K562 (cell line): Measurements from ENCODE around the gene VWA7. TPM values are rescaled to one million over a fixed set of nuclear protein-coding genes. Genes with fewer than 3 reads are reported as not detected.
A peak's percentile ranks its signal among the peaks of the same experiment; 100 is the strongest.

Source experiments
- ATF7 ChIP-seq: fragments of 450-650 bp; IDR thresholded peaks from 2 replicates; pipeline ENCODE4 v1.7.1; 2014; ENCODE audit warnings: mild to moderate bottlenecking, moderate library complexity
- BRD4 ChIP-seq: fragments of 200-600 bp; sonication (generic); IDR thresholded peaks from 2 replicates; pipeline ENCODE4 v1.6.1; 2017; ENCODE audit warnings: inconsistent platforms
- EP300 ChIP-seq: IDR thresholded peaks from 2 replicates; pipeline ENCODE4 v1.6.1; 2012; ENCODE audit warnings: low read length, improper control_type of control experiment
- GABPB1 ChIP-seq: sonication (generic); formaldehyde crosslinking; IDR thresholded peaks from 2 replicates; pipeline ENCODE4 v1.8.0; 2022; ENCODE audit warnings: mild to moderate bottlenecking, missing genetic modification reagents
- HIVEP1 ChIP-seq: fragments of 250-450 bp; sonication (Bioruptor Pico); IDR thresholded peaks from 2 replicates; pipeline ENCODE4 v1.4.0; 2020; ENCODE audit warnings: mild to moderate bottlenecking
- MED1 ChIP-seq: sonication (generic); formaldehyde crosslinking; IDR thresholded peaks from 2 replicates; pipeline ENCODE4 v1.8.1; 2023; ENCODE audit warnings: missing genetic modification reagents, borderline replicate concordance
- MTF1 ChIP-seq: fragments of 250-450 bp; sonication (Bioruptor Pico); IDR thresholded peaks from 2 replicates; pipeline ENCODE4 v1.9.0; 2021; ENCODE audit warnings: moderate library complexity, mild to moderate bottlenecking, inconsistent platforms, borderline replicate concordance
- SRSF1 ChIP-seq: fragments of 200-400 bp; formaldehyde crosslinking; IDR thresholded peaks from 2 replicates; pipeline ENCODE4 v1.6.1; 2017; ENCODE audit warnings: mild to moderate bottlenecking, low read depth, low read length, moderate library complexity
- ZNF239 ChIP-seq: fragments of 250-450 bp; sonication (Bioruptor Pico); IDR thresholded peaks from 2 replicates; pipeline ENCODE4 v1.4.0; 2020; ENCODE audit warnings: mild to moderate bottlenecking
- ZNF316 ChIP-seq: fragments of 450-650 bp; IDR thresholded peaks from 2 replicates; pipeline ENCODE4 v1.6.1; 2016
- ZNF347 ChIP-seq: fragments of 450-650 bp; formaldehyde crosslinking; IDR thresholded peaks from 2 replicates; pipeline ENCODE4 v1.4.0; 2020; ENCODE audit warnings: low read depth, mild to moderate bottlenecking, moderate library complexity
- ZSCAN29 ChIP-seq: fragments of 450-650 bp; IDR thresholded peaks from 2 replicates; pipeline ENCODE4 v1.6.1; 2017
- polyA plus RNA-seq, 8 experiments: library from polyadenylated mRNA; depleted of rRNA in 4 of 8; stranded (reverse) in 5 of 8; unstranded in 3 of 8; fragments of >200 nt; fragmentation: Nextera tagmentation in 2 of 8; fragmentation: Illumina TruSeq in 1 of 8; extraction: Ambion mirVana in 2 of 8; extraction: Trizol in 1 of 8; gene quantifications; 2 replicates each; pipeline versions ENCODE4 v1.2.1 to v1.2.3, GENCODE V29; 2011 to 2014; ENCODE audit warnings: inconsistent platforms in 1 of 8, missing spikeins in 1 of 8
- total RNA-seq, 7 experiments: library from RNA; depleted of rRNA in 6 of 7; stranded (reverse); fragments of >200 nt in 6 of 7; fragmentation: Illumina TruSeq in 2 of 7; extraction: Trizol in 2 of 7; gene quantifications; 2 replicates each; pipeline versions ENCODE4 v1.2.1 to v1.2.3, GENCODE V29; 2011 to 2021; ENCODE audit warnings: low replicate concordance in 1 of 7
- TF ChIP-seq, protein P1 (sequence below): fragments of 450-650 bp; formaldehyde crosslinking; IDR thresholded peaks from 2 replicates; pipeline ENCODE4 v1.4.0; 2022; ENCODE audit warnings: missing genetic modification characterization
- TF ChIP-seq, protein P2 (sequence below): sonication (generic); formaldehyde crosslinking; IDR thresholded peaks from 2 replicates; pipeline ENCODE4 v1.8.0; 2022; ENCODE audit warnings: mild to moderate bottlenecking, missing genetic modification reagents
- TF ChIP-seq, protein P3 (sequence below): fragments of 450-650 bp; IDR thresholded peaks from 2 replicates; pipeline ENCODE4 v1.6.1; 2014; ENCODE audit warnings: low read depth, mild to moderate bottlenecking, moderate library complexity, borderline replicate concordance
- TF ChIP-seq, protein P4 (sequence below): fragments of 250-450 bp; sonication (Bioruptor Pico); IDR thresholded peaks from 2 replicates; pipeline ENCODE4 v1.5.0; 2021; ENCODE audit warnings: mild to moderate bottlenecking, moderate library complexity

The VWA7 gene
- total and polyA plus RNA-seq, 9 of the 15 experiments (the other 6 are each of a cell fraction or from before 2014, with no cell fraction given) = 0.18 to 2.9 (median 0.95) TPM

DNA sequence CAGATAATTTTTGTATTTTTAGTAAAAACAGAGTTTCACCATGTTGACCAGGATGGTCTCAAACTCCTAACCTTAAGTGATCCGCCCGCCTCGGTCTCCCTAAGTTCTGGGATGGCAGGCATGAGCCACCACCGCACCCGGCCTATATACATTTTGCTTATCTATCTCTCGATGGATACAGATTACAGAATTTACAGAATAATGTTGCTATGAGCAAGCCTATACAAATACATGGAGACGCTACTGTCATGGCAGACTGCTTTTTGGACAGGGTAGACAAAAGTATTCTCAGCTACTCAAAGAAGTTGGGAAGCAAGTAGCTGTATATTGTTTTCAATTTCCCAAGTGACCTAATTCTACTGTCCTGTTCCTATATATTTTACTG lies 36.3 kb upstream of the VWA7 start (continued):
- TF ChIP-seq, protein P1, sequence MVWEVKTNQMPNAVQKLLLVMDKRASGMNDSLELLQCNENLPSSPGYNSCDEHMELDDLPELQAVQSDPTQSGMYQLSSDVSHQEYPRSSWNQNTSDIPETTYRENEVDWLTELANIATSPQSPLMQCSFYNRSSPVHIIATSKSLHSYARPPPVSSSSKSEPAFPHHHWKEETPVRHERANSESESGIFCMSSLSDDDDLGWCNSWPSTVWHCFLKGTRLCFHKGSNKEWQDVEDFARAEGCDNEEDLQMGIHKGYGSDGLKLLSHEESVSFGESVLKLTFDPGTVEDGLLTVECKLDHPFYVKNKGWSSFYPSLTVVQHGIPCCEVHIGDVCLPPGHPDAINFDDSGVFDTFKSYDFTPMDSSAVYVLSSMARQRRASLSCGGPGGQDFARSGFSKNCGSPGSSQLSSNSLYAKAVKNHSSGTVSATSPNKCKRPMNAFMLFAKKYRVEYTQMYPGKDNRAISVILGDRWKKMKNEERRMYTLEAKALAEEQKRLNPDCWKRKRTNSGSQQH (CRISPR knock-in tag) = no peak
- TF ChIP-seq, protein P2, sequence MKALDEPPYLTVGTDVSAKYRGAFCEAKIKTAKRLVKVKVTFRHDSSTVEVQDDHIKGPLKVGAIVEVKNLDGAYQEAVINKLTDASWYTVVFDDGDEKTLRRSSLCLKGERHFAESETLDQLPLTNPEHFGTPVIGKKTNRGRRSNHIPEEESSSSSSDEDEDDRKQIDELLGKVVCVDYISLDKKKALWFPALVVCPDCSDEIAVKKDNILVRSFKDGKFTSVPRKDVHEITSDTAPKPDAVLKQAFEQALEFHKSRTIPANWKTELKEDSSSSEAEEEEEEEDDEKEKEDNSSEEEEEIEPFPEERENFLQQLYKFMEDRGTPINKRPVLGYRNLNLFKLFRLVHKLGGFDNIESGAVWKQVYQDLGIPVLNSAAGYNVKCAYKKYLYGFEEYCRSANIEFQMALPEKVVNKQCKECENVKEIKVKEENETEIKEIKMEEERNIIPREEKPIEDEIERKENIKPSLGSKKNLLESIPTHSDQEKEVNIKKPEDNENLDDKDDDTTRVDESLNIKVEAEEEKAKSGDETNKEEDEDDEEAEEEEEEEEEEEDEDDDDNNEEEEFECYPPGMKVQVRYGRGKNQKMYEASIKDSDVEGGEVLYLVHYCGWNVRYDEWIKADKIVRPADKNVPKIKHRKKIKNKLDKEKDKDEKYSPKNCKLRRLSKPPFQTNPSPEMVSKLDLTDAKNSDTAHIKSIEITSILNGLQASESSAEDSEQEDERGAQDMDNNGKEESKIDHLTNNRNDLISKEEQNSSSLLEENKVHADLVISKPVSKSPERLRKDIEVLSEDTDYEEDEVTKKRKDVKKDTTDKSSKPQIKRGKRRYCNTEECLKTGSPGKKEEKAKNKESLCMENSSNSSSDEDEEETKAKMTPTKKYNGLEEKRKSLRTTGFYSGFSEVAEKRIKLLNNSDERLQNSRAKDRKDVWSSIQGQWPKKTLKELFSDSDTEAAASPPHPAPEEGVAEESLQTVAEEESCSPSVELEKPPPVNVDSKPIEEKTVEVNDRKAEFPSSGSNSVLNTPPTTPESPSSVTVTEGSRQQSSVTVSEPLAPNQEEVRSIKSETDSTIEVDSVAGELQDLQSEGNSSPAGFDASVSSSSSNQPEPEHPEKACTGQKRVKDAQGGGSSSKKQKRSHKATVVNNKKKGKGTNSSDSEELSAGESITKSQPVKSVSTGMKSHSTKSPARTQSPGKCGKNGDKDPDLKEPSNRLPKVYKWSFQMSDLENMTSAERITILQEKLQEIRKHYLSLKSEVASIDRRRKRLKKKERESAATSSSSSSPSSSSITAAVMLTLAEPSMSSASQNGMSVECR (CRISPR knock-in tag) = peak; percentile 3; the same call in 1 of the 2 replicates
- TF ChIP-seq SRSF1 (no peak), ZNF347 (no peak), GABPB1 (CRISPR knock-in tag) (no peak), EP300 (no peak), ZNF316 (no peak), ZNF239 (CRISPR knock-in tag) (no peak; the same call in 1 of the 2 replicates), HIVEP1 (CRISPR knock-in tag) (no peak), ATF7 (no peak), MED1 (CRISPR knock-in tag) (no peak), ZSCAN29 (no peak), MTF1 (no peak), BRD4 (no peak)
- TF ChIP-seq, protein P3, sequence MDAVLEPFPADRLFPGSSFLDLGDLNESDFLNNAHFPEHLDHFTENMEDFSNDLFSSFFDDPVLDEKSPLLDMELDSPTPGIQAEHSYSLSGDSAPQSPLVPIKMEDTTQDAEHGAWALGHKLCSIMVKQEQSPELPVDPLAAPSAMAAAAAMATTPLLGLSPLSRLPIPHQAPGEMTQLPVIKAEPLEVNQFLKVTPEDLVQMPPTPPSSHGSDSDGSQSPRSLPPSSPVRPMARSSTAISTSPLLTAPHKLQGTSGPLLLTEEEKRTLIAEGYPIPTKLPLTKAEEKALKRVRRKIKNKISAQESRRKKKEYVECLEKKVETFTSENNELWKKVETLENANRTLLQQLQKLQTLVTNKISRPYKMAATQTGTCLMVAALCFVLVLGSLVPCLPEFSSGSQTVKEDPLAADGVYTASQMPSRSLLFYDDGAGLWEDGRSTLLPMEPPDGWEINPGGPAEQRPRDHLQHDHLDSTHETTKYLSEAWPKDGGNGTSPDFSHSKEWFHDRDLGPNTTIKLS = no peak
- TF ChIP-seq, protein P4, sequence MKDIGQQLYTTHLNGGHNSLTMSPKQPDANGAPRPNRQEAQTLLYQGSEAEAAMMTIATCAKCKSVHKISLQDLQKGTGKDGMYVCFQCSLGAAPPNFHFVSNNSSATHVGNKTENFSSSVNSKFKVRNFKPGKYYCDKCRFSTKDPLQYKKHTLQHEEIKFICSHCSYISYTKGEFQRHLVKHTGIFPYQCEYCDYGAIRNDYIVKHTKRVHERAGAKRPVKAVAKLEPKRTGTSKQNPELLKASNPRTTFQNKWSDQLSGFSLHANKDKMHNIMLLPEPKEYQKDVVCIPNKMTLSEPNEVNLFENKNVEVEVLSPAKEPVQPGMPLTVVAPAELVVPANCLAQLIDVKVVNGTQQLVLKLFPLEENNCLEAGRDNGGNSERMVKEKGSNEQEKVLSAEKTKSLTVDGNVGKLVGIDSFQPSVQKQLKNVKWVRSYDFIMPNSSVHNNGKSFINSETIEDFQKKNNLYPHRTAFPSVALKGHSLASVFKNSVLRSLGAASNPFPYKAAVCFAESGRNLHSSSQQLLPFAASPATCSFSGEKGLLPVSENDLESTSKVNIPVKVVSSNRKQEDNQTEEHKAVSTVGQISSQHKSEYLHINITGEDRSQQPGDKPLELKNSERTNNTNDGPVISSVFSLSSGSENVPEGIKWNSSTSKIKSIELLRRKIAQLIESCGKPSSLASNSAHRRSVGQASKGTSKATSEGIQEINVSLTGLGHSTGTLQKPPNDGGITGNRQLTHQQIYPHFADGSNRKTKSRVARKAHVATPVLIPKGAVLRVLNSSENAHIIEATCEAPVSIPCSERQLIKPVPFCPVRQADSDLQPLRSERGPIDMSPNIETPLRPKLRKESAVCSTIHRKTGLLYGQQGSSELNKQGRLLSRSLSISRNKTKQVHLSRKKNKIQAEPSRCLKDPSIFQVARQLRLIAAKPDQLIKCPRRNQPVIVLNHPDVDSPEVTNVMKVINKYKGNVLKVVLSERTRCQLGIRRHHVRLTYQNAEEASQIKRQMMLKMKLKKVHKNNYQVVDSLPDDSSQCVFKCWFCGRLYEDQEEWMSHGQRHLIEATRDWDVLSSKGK = no peak
